GM19099 (cell line): Measurements from ENCODE around the gene FGF12.

ENCODE experiments used
- POLR2A ChIP-seq: IDR thresholded peaks from 3 replicates; pipeline ENCODE4 v1.6.1; 2011; ENCODE audit warnings: low read depth; ENCODE audit not compliant: insufficient read length; ENCODE audit errors: extremely low read depth

Gene FGF12

DNA sequence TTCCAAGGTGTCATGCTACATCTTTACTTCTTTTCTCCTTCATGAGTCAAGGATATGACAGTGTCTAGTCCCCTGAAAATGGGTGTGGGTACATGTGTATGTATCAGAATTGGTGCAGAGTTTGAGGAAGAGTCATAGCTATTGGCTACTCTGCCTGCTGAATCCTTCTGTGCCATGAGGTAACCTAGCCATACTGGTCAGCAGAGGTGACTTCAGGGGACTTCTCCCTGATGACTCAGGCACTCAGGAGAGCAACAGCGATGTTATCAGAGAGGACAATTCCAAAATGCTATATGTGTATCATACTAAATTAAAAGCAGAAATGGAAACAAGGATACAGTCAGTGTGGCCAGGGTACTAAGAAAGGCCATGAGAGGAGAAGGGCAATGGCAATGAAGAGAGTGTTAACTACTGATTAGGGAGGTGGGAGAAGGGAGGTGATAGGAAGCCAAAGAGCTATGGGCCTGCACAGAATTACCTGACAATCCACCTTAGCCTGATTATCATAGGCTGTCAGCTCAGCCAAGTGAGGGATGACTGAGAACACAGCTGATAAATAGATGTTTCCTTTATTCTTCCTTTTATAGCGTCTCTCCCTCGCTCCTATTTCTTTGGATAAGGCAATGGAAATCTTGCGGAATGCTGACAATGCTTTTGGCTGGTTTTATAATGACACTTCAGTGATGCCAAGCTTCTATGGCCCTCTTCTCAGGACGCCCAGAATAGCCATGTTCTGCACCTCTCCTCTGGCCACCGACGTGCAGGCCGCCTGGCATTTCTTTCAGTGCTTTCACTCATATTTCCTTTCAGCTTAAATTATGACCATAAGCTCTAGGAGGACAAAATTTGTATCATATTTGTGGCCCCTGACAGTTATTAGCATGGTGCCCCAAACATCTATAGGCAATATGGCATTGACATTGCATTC is 90.6 kb downstream of the FGF12 start:
- no peak for TF ChIP-seq POLR2A

GRCh38 chr3:192629429-192629828 is 97.9 kb downstream of the FGF12 start:
- TF ChIP-seq POLR2A = no peak

DNA sequence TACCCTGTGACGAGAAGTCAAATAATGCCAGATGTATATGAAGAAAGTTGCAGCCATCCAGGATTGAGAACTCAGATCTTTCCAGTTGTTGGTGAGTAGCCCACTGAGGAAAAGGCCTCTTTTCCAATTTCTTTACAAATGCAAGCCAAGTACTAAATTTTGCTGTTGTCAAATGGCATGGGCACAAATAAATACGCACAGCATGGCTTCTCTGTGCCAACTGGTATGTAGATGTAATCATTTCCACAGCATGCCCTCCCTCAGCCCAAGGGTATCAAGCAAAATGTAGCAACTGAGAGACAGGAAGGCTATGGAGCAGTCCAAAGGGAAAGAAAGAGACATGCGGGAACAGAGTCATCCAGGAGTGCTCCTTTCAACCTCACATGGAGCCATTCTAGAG is 105.4 kb downstream of the FGF12 start:
- no peak for TF ChIP-seq POLR2A

GRCh38 chr3:192620275-192620674 is 107.1 kb downstream of the FGF12 start:
- TF ChIP-seq POLR2A = no peak

GRCh38 chr3:192611411-192611810 is 115.9 kb downstream of the FGF12 start:
- no peak for TF ChIP-seq POLR2A

DNA sequence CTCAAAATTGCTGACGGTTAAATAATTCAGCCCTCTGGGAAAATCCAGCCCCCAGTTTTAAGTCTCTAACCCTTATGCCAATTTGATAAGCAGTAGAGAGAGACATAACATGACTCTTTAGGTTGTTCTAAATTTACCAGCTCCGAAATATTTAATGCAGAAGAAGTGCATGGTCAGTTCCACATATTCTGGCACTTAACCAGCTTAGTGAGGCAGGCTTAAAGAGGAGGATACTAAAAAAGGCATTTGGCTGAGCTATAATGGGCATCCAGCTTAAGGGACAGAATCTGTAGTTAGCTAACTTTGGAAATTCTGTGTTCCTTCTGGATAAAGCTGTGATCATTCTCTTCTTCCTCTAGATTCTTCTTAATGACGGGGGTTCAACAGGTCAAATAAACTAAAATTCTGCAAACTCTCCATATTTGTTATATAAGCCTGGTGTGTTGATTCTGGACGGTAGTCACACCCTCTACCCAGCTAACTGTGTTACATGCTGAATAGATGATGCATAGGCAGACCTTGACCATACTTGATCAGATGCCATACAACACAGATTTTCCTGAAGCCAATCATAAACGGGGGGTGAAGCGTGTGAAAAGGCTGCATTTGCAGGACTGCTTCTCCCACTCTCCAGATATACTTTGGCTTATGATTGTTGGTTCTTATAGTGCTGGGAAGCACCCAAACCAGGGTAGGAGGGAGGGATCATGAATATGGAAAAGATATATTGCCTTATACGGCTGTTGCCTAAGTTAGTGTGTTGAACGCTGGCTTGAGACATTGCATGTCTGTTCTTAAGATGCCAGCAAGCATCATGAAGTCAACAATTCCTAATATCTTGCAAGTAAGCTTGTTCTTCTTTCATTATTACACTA is 118.4 kb downstream of the FGF12 start:
- no peak for TF ChIP-seq POLR2A

DNA sequence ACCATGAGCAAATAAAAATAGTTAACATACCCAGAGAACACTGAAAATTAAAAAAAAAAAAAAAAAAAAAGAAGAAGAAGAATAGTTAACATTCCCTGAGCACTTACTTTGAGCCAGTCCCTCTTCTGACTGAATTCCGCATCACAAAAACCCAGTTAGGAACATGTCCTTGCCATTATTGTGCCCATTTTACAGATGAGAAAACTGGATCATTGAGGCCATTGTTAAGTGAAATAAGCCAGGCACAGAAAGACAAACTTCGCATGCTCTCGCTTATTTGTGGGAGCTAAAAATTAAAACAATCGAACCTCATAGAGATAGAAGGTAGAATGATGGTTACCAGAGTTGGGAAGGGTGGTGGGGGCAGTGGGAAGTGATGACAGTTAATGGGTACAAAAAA is 119.5 kb downstream of the FGF12 start:
- no peak for TF ChIP-seq POLR2A

- no peak for TF ChIP-seq POLR2A
These were observed 129.4 kb downstream of the FGF12 start for GRCh38 chr3:192597913-192598312.

DNA sequence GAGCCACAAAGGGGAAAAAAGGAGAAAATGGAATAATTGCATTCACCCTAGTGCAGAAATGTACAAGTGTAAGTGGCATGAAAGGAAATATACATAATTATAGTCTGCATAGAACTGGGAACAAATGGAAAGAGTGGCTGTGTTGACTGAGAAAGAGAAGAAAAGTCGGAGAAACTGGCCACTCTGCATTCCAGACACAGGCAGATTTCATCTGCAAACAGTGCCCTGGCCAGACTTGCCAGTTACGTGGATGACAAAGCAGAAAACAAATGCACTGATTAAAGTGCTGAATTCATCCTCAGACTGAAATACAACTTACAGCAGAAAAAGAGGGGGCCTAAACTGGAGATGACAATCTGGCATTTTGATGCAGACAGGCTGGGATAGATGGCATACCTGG is 129.8 kb downstream of the FGF12 start:
- TF ChIP-seq POLR2A = no peak

DNA sequence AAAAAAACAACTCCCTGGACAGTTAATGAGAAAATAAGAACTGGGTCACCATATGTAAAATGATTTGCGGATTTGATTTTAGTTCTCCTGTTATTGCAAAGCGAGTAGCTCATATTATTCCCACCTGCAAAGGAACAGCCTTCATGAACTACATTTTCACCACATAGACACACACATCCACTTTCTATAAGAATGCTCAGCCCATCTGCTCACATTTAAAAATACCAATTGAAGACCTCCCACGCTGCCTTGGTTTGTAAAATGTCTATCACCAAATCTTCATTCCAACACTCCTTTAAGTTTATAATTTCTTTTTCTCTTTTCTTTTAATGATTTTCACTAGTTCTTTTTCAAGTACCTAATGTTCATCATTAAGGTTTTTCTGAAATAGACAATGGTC is 148.6 kb downstream of the FGF12 start:
- TF ChIP-seq POLR2A = no peak

DNA sequence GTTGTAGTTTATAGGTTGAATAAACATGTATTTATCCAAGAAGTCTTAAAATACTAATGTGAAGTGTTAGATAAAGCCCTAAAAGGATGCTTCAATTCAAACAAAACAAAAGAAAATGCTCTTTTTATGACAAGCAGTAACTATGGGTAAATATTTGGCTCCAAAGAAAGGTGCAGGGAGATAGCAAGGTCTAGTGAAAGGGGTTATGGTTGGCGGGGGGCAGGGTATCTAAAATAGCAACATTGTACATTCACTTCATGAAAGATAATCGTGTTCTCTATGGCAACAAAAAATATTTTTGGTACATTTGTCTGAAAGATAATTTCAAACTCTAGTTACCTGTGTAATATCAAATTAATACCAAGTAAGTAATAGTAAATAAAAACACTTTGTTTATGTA is 149.5 kb downstream of the FGF12 start:
- no peak for TF ChIP-seq POLR2A

GRCh38 chr3:192577271-192577670 is 150.1 kb downstream of the FGF12 start:
- no peak for TF ChIP-seq POLR2A

- no peak for TF ChIP-seq POLR2A
These were observed 151.3 kb downstream of the FGF12 start for GRCh38 chr3:192575879-192576506.

GRCh38 chr3:192573240-192573639 is 154.1 kb downstream of the FGF12 start:
- no peak for TF ChIP-seq POLR2A
